Activated T-helper 1 cell treated with anti-CD3 and anti-CD28 coated beads, Interleukin-2, amount 50 U/mL, for 16 hours (primary cell): ENCODE data around the gene PYGL.

ENCODE experiments used
- DNase-seq, 2 donors: peaks; one replicate each; pipeline ENCODE4 v3.0.0-alpha.2; 2020; ENCODE audit warnings: low read depth in 1 of 2, low spot score in 1 of 2

The PYGL gene

GRCh38 chr14:50875359-50876070 is 68.8 kb downstream of the PYGL start:
- peak; percentile 13 to 24 for DNase-seq

- DNase-seq = no peak
These were observed 69.5 kb downstream of the PYGL start for GRCh38 chr14:50874757-50875156.

- no peak for DNase-seq
These were observed 72.2 kb downstream of the PYGL start, which contains the start of gene ABHD12B for GRCh38 chr14:50871914-50872732. ABHD12B (plus strand) TSS chr14:50872053; CDS start chr14:50872175, 122 bp downstream.

- DNase-seq = no peak
These were observed 73.1 kb downstream of the PYGL start for GRCh38 chr14:50871228-50871627.

GRCh38 chr14:50865391-50866076 is 78.7 kb downstream of the PYGL start:
- no peak for DNase-seq

- DNase-seq = no peak
These were observed 79.3 kb downstream of the PYGL start for GRCh38 chr14:50864946-50865345.

- DNase-seq = no peak
These were observed 80.0 kb downstream of the PYGL start for GRCh38 chr14:50864237-50864636.

GRCh38 chr14:50862036-50862570 is 82.2 kb downstream of the PYGL start:
- no peak for DNase-seq

GRCh38 chr14:50860478-50861086 is 83.7 kb downstream of the PYGL start:
- DNase-seq = peak; percentile 74 to 87

GRCh38 chr14:50859296-50859624 is 85.0 kb downstream of the PYGL start:
- no peak for DNase-seq

- DNase-seq = no peak
These were observed 87.6 kb downstream of the PYGL start for GRCh38 chr14:50856660-50857059.

GRCh38 chr14:50855558-50855957 is 88.7 kb downstream of the PYGL start:
- DNase-seq = no peak
